HG02678 (cell line): ENCODE results near the gene C14orf93.

Experiments
- ATAC-seq: cut with Tn5 transposase; IDR thresholded peaks from one replicate; pipeline ENCODE4 v1.9.1; 2021; ENCODE audit warnings: mild to moderate bottlenecking, moderate library complexity; ENCODE audit not compliant: unreplicated experiment

The C14orf93 gene, protein sequence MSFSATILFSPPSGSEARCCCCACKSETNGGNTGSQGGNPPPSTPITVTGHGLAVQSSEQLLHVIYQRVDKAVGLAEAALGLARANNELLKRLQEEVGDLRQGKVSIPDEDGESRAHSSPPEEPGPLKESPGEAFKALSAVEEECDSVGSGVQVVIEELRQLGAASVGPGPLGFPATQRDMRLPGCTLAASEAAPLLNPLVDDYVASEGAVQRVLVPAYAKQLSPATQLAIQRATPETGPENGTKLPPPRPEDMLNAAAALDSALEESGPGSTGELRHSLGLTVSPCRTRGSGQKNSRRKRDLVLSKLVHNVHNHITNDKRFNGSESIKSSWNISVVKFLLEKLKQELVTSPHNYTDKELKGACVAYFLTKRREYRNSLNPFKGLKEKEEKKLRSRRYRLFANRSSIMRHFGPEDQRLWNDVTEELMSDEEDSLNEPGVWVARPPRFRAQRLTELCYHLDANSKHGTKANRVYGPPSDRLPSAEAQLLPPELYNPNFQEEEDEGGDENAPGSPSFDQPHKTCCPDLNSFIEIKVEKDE

GRCh38 chr14:23009939-23010726 is at the start of gene C14orf93:
Gene C14orf93, minus strand, starts transcription at chr14:23010143. Its CDS starts 11,120 bp downstream, at chr14:22999023.
- ATAC-seq: peak; percentile 41

DNA sequence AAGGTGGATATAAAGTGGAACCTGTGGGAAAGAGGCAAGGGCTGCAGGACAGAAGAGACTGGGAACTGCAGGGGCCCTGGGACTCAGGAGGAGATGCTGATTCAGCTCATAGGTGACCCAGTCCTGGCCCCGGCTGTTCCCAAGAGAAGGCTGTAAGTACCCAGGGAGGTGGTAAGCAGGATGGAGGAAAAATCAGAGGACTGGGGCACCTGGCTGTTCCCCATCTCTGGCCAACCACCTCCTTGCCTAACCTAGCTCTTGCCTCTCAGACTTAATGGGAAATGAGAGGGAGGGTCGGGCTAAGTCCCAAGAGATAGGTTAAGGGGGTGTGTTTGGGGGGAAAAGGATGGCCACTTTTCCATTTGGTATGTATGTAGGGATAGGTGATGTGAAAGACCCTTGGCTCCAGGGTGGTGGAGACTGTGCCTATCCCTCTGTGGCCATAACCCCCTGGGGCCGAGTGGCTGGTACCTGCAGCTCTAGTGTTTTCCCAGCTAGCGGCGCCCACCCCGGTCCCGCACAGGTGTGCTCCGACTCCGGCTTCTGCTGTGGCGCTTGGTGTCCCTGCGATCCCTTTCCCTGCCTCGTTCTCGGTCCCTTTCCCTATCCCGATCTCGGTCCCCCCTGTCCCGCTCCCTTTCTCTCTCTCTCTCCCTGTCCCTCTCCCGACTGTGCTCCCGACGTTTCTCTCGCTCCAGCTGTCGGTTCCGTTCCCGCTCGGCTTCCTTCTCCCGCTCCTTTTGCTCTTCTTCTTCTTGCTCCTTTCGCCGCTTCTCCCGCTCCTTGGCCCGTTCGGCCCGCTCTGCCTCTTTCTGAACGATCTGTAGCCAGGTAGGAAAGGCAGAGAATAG is 48.9 kb upstream of the C14orf93 start:
- ATAC-seq: no peak

DNA sequence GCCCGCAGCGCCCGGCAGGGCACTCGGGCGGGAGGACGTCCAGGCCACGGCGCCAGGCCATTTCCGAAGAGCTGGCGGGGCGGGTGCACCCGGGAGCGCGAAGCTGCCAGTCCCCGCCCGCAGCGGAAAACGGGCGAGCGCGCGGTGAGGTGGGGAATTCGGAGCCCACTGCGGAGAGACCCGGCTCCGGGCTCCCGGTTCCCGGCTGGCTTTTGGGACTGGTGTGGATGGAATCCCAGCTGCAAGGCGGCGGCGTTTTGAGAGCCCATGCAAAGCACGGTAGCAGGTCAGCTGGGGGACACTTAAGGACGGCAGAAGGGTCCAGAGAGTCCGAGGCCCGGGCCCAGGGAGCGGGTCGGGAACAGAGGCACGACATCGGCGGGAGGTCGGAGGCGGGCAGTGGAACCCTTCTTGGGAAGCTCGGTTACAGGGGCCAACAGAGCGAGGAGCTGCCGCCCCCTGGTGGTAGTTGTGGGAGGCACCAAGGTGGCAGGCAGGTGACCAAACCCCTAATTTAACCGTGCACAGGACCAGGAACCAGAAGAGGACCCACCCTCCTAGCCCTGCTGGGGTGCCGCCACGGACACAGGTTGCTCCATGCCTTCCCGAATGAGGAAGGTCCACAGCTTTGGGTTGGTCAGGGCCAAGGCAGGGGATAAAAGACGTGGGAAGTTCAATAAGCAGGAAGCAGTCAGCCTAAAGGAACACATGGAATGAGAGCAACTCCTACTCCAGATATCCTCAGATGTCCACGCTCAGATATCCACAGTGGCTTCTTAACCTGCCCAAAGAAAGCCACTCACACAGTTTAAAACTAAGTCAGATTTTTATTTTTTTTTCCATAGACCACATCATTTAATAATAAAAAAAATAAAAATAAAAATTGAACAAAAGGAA is 48.1 kb upstream of the C14orf93 start:
- ATAC-seq: peak; percentile 65

- ATAC-seq: peak; percentile 66
Observed at GRCh38 chr14:23056956-23057756, 47.2 kb upstream of the C14orf93 start, which contains the start of gene CDH24. Gene CDH24, minus strand, starts transcription at chr14:23057520. Its CDS starts 1,787 bp downstream, at chr14:23055733.

DNA sequence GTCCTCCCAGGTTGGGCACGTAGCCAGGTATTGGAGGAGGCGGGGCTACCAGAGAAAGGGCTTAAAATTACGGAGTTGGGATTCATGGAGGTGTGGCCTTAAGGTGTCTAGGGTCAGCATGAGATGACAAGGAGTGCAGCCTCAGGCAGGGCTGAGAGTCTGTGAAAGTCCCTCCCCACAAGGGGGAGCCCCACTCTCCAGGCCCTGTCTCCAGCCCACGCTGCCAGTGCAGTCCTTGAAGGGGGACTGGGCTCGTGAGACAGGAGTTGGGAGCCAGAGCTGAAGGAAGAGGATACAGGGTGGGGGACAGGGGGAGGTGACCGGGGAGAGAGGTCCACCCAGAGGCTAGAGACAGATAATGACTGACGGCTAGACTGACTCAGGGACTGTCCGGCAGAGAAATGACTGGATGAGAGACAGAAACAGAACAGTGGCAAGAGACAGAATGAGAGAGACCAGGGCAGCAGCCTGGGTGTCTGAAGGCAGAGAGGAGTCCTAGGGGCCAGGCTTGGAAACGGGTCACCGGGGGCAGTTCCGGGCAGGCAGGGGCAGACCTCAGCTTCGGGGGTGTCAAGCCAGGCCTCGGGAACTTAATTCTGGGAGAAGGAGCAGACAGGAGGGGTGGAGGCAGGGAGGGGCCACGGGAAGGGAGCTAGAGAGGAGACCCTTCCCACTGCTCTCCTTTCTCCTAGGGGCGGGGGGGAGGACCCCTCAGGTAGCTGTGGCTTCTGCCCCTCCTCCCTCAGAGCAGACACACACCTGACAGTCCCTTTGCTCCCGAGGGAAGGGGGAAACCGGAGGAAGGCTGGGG is 46.4 kb upstream of the C14orf93 start:
- peak; percentile 55 for ATAC-seq

DNA sequence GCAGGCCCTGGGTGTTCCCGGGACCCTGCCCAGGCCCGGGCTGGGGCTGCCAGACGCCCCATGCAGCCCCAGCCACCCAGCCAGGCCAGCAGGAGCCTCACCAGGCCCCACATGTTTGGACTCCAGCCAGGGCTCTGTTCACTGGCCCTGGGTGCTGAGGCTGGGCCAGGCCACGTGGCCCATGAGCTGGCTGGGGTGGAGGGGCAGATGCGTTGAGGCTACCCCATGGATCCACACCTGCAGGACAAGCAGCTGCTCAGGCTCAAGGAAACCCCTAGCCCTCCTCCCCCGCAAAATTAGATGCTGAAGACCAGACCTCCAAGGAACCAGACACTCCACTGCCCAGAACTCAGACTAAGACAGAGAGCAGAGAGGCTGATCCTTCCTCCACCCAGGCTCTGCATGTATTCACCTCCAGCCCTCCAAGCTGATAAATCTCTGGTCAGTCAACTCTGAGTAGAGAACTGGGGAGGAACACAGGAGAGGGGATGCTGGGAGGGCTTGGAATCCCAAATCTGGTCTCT is 45.7 kb upstream of the C14orf93 start:
- ATAC-seq: no peak

GRCh38 chr14:23055147-23055550 is 45.2 kb upstream of the C14orf93 start:
- ATAC-seq: no peak

DNA sequence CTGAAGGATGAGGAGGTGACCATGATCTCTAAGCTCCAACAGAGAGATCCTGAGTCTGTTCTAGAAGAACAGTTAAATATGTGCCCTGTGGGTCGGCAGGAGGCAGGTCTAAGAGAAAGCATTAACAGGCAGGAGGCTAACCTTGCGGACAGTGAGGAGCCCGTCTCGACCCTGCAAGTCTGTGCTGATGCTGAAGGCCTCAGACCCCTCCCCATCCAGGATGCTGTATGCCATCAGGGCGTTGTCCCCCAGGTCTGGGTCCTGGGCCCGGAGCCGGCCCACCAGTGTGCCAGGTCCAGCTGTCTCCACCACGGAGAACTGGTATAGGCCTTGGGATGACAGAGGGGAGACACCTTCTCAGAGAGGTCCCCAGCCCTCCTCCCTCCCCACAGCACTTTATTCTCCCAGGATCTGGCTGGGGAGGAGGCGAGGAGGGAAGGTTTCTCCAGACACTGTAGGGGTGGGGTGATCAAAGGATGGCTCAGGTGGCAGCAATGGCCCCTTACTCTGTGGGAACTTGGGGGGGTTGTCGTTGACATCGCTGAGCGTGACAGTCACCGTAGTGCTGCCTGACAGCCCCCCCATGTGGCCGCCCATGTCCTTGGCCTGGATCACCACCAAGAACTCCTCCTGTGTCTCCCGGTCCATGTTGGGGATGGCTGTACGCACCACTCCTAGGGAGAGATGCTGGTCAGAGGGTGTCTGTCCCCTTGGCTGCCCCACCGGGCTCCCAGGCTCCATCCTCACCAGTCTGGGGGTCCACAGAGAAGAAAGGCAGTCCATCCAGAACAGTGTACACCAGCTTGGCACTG is 44.3 kb upstream of the C14orf93 start:
- ATAC-seq: no peak

DNA sequence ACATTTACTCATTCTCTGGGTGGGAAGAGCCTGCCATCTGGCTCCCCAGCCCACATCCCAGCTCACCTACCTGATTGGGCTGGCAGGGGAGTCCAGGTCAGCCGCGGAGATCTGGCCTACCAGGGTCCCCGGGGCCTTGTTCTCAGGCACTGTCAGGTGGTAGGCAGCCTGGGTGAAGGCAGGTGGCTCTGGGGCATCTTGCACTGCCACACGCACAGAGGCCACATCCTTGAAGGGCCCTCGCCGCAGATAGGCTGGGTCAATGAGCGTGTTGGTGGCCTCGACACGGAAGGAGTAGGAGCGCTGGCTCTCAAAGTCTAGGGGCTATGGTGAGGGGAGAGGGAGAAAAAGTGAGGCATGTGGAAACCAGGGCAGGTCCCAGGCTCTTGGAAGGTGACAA is 43.5 kb upstream of the C14orf93 start:
- no peak for ATAC-seq

DNA sequence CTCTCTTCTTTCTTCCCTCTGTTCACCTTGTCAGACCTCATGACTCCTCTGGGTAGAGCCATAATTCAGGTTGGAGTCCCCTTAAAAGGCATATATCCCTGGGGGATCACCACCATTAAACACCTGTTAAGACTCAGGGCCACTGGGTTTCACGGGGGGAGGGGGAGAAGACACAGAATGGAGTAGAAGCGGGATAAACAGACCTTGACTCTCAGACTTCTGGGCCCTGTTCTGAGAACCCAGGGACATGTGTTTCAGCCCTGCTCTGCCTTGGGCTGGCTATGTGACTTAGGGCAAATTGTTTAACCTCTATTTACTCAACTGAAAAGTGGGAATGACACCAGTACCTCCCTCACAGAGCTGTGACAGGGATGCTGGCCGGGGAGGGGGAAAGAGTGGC is 42.7 kb upstream of the C14orf93 start:
- no peak for ATAC-seq

DNA sequence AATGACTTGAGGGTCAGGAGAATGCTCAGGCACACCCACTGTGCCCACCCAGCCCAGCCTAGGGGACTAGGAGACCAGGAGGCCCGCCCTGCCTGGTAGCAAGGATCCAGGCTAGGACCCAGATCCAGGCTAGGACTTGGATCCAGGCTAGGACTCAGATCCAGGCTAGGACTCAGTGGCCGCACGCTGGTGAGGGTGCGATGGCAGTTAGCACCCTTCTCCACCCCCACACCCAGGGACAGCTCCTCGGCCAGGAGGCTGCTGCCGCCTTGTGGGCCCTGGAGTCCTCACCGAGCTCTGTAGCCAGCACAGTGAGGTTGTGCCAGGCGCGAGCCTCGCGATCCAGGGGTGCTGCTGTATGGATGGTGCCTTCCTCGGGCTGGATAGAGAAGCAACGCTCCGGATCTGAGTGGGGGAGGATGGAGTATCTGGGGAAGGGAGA is 42.3 kb upstream of the C14orf93 start:
- ATAC-seq: no peak

DNA sequence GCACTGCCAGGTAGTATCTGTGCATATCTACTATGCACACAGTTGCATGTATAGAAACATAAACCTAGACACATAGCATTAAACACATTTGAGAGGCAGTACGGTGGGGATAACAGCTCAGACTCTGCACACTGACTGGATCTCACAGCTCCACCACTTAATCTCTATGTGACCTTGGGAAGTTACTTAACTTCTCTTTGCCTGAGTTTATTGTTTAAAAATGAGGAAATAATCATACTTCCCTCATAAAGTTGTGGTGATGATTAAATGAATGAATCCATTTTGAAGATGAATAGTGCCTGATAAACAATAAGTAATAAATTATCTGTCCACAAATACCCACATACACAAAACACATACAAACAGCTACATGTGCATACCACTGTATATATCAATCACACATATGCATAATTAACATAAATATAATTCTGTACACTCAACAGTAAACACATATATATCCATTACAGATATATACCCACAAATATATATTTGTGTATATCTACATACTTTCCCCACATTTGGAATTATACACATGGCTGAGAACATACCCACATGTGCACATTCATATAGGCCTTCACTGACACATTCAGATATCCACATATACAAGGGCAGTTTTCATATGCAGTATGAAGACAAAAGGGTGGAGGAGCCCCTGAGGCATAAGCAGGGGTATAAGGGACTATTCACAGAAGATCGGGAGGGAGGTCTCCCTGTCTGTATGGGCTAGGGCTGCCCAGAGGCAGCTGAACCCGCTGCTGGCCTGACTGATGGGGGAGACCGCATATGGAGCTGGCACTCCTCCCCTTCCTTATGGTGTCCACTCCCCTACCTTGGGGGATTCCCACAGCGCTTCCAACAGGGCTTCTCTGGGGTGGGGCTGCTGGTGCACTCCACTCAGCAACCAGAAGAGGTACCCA is 41.5 kb upstream of the C14orf93 start:
- no peak for ATAC-seq

- ATAC-seq: no peak
Observed at GRCh38 chr14:23049011-23049410, 39.1 kb upstream of the C14orf93 start.

- ATAC-seq: no peak
Observed at GRCh38 chr14:23047751-23048693, 38.1 kb upstream of the C14orf93 start.
